HG03039 (cell line): Measurements from ENCODE around the gene ZDHHC12.

Experiments used
- ATAC-seq: cut with Tn5 transposase; IDR thresholded peaks from one replicate; pipeline ENCODE4 v1.9.1; 2021; ENCODE audit warnings: mild to moderate bottlenecking, moderate library complexity; ENCODE audit not compliant: unreplicated experiment

The ZDHHC12 gene

DNA sequence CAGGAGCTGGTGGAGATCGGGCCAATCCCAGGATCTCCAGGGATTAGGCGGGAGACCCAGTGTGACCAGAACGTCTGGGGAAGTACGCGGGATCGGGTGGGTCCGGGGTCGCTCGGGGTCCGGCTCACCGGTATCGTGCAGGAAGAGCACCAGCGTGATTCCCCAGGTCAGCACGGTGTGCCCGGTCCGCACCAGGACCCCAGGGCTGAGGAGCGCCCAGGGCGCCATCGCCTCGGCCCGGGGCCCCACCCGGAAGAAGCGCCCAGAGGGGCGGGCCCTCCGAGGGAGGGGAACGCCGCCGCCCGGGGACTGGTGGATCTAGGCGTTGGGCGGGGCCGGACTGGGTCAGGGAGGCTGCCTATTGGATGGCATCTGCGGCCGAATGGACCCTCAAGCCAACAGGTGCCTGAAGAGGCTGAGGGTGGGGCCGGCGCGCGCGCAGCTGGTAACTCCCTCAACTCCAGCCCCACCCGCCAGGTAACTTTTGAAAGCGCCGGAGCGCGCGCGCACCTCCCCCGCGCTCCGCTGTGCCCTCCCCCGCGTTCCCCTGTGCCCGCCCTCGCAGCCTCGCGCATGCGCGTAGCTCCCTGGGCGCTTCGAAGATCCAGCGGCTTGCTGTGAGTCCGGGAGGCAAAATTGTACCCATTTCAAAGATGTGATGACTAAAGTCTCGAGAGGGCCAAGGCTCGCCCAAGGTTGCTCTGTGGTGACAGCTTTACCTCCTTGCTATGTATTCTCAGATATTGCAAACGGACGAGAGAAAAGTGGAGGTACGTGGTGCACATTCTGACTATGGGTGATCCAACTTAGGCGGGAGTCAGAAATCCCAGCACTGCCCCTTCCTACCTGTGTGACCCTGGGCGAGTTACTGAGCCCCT is at the start of gene ZDHHC12:
Gene ZDHHC12, minus strand, starts transcription at position 262 of the 878 bp plus-strand sequence. Its CDS starts 34 bp downstream, at position 228.
- ATAC-seq = peak; percentile 94

DNA sequence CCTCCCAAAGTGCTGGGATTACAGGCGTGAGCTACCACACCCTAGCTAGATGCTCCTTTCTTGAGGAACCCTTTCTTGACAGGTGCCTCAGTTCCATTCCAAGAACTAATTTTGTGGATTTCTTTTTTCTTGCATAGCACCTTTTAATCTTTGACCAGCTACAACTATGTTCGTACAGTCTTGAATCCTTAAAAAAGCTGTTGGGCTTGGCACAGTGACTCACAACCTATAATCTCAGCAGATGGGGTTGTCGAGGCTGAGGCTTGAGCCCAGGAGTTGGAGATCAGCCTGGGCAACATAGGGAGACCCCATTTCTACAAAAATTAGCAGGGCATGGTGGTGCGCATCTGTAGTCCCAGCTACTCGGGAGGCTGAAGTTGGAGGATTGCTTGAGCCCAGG is 49.1 kb upstream of the ZDHHC12 start:
- no peak for ATAC-seq

DNA sequence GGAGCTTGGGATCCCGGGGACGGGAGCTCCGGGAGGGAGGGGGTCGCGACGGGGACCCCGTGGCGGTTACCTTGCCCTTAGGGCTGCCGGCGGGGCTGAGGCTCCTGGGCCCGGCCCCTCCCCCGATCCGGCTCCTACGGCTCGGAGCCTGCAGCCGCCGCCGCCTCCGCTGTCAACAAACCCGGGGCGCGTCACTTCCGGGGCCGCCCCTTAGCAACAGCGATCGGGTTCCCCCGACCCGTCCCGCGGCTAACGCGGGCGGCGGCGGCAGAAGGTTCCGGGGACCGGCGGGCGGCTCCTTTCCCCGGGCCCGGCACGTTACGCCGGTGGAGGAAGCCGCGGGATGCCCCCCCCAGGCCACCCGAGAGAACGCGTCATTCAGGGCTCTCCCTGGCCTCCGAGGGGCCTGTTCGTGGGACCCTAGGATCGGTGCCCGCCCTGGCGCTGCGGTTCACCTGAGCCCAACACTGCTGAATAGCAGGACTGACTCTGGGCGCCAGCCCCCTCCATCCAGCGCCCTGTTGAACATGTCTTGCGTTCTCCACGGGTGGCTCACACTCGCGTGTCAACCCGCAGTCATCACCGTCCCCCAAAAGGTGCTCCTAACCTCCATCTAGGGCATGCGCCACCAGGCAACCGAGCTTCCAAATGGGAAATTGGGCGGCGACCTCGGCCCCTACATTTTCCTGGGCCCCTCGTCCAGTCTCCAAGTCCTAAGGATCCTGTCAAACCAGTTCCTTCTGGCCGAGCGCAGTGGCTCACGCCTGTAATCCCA is 48.0 kb upstream of the ZDHHC12 start, which contains the start of gene ZER1:
Gene ZER1, minus strand, starts transcription at position 183 of the 775 bp plus-strand sequence. CDS start 16,362 bp downstream, outside the sequence.
- ATAC-seq = peak; percentile 90

DNA sequence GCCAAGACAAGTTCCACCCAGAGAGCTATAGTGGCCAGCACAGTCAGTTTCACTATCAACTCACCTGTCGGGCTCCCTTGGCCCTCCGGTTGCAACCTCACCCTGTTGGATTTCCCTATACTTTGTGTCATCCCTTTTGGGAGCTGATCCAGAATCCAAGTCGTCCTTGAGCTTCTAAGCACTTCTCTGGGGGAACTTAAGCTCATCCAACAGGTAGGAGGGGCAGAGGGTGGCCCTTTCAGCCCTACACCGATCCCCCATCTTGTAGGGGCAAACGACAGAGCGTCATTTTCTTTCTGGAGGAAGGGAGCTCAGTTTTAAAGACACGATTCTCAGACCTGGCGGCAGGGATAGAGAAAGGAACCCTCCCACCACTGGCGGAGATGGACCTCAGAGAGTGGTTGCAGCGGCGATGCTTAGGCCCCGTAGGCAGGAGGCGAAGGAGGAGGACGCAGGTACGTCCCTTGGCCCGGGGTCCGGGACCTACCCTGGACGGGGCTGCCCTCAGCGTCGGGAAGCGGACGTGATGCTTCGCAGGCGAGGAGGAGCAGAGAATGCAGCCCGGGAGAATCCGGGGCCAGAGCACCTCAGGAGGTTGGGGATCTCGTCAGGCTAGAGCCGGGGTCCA is 47.3 kb upstream of the ZDHHC12 start:
- peak; percentile 23 for ATAC-seq

GRCh38 chr9:128770286-128771030 is 46.5 kb upstream of the ZDHHC12 start:
- ATAC-seq = no peak

DNA sequence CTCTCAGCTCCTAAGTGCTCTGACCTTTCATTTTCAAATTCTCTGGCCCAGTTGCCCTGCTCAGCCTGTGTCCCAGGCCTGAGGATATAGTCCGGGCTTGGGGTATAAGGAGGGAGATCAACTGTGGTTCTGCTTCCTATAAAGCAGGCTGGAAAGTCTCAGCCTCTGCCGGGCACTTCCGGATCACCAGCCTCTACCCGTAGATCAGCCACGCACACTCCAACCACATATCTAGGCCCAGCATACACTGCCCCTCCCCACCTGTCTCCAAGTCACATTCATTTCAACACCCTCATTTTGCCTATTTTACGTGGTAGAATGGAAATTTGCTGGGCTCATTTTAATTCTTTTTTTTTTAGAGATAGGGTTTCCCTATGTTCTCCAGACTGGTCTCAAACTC is 44.7 kb upstream of the ZDHHC12 start:
- no peak for ATAC-seq

- ATAC-seq = no peak
Measured at GRCh38 chr9:128765499-128765898, 41.6 kb upstream of the ZDHHC12 start.

DNA sequence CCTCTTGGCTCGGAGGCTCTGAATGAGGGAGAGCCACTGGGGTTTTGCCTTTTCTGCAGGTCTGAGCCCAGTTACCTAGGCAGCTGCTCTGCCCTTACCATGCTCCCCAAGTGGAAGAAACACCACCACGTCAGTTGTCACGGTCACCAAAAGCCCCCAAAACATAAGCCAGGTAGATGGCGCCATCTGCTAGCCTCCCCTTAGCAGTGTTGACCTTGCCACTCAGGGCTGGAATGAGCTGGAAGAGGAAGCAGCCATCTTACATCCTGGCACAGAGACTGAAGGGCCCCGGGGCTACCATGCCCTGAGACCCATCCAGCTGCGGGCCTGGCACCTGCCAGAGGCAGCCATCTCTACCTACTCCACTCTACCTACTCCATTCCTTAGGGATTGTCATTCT is 40.4 kb upstream of the ZDHHC12 start:
- no peak for ATAC-seq

GRCh38 chr9:128762671-128763449 is 38.9 kb upstream of the ZDHHC12 start:
- ATAC-seq = no peak

- no peak for ATAC-seq
Measured at GRCh38 chr9:128757602-128758001, 33.7 kb upstream of the ZDHHC12 start.

- no peak for ATAC-seq
Measured at GRCh38 chr9:128753627-128754026, 29.7 kb upstream of the ZDHHC12 start.

DNA sequence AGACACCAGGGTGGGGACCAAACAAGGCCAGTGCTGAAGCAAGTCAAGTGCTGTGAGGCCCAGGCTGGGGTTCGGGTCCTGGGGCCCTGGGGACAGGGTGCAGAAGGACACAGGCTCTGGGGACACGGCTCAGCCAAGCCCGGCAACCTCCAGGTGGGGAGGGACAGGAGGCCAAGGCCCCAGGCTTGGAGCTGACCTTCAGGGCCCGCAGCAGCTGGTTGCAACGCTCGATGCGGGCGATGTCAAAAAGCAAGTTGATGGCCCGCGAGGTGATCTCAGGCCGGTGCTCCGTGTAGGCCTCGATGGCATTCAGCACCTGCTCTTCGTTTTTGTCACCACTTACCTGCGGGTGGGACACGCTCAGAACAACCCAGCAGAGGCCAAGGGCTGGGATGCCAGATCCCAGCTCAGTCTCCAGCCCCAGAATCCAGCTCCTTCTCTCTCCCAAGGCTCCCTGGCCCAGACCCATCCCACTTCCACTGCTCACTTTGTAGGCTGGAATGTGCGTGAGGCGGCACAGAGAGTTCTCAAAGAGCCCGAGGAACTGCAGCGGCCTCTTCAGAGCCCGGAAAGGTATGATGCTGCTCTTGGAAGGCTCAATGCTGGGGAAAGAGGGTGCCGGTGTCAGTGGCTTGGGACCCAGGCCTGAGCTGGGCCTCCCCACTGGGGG is 27.1 kb upstream of the ZDHHC12 start:
- no peak for ATAC-seq

- ATAC-seq = no peak
Measured at GRCh38 chr9:128747241-128747640, 23.3 kb upstream of the ZDHHC12 start.

GRCh38 chr9:128743421-128743820 is 19.5 kb upstream of the ZDHHC12 start:
- ATAC-seq = no peak

GRCh38 chr9:128742401-128742800 is 18.5 kb upstream of the ZDHHC12 start:
- ATAC-seq = no peak

DNA sequence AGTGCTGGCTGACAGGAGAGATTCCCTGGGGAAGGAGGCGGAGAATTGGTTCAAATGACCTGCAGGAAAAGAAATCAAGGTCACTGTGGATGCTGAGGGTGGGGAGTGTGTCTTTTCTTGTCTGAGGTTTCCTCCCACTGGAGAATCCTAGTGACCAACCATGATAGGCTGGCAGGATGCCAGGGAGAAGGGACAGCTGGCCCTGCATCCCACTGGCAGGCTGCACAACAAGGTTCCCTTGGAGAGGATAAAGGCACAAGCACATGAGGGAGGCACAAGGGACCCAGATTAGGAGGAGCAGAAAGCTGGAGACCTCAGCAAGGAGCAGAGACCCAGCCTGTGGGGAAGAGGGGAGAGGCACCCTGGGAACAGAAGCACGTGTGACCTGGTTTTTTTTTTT is 11.4 kb upstream of the ZDHHC12 start:
- no peak for ATAC-seq

- no peak for ATAC-seq
Measured at GRCh38 chr9:128733256-128733655, 9.3 kb upstream of the ZDHHC12 start.

GRCh38 chr9:128732576-128732975 is 8.6 kb upstream of the ZDHHC12 start:
- ATAC-seq = no peak

GRCh38 chr9:128731691-128732090 is 7.8 kb upstream of the ZDHHC12 start:
- ATAC-seq = no peak
